ENCODE data around the gene RIMBP2. TPM values are rescaled to one million over a fixed set of nuclear protein-coding genes. Genes with fewer than 3 reads are reported as not detected.

Gene RIMBP2
- total RNA-seq (2022) (not detected in 2 replicates), Bru-seq, nascent RNA (percentile 4 among the genes with signal in this experiment), BruChase-seq, experiment 1, labeled RNA remaining after a 6-hour chase (percentile 8 among the genes with signal in this experiment), BruChase-seq, experiment 2, labeled RNA remaining after a 2-hour chase (percentile 4 among the genes with signal in this experiment)
- long read RNA-seq, partial matches to known transcripts, result 0 of 1 reads
- long read RNA-seq, other reads (novel, unspliced or antisense), result 1 of 1 reads

DNA sequence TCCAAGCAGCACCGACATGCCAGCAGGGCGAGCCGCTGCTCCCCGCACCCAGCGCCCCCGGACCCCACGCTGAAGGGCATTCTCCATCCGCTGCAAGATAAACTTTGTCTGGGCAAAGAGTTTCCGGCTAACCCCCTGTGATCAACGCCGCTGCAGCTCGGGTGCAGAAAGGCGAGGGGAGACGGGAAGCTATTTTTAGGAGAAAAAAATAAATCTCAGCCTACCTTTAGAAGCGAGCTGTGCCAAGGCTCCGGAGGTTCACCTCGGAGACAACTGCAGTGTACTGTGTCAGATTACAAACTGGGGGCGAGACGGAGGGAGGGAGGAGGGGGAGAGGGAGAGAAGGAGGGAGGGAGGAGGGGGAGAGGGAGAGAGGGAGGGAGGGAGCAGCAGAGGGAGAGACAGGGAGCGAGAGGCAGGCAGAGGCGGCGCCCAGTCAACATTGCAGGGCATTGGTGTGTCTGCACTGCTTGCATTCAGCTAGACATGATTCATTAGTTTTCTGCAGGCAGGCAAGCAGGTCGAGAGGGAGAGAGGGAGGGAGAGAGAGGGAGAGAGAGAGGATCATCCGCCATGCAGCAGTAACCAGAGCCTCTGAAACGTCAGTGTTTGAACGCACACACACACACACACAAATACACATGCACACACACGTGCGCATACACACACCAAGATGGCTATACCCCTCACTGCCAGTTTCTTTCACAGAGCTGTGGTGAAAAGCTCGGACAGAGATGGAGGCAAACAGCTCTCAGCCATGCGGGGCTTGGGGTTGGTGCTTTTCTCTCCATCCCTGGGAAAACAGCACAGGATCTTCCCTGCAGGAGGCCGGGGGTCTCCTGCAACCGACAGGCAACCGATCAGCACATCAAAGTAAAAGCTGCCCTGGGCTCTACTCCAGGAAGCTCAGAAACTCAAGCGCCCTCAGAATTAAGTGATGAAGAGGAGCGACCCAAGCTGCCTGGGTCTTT lies at the start of gene RIMBP2:
TSS of gene RIMBP2 (minus strand) at position 302 of the 971 bp plus-strand sequence. CDS start 237,286 bp downstream, outside the sequence.
- DNase-seq (ENCODE audit: unreplicated experiment), result no peak
- peak within 1 kb of the TSS; percentile 67 for H3K4me3 Mint-ChIP-seq (ENCODE audit: unreplicated experiment)
- H3K9me3 Mint-ChIP-seq (ENCODE audit: unreplicated experiment), result no peaks in the 10 kb centered on the region
- H3K36me3 Mint-ChIP-seq (ENCODE audit: insufficient read depth, unreplicated experiment), result no peaks in the 10 kb centered on the region
- BruUV-seq (replicated peaks), result no TSS peak
- peaks cover 64% of the 10 kb centered on the region for H3K27me3 Mint-ChIP-seq (ENCODE audit: insufficient read depth, unreplicated experiment)
- ChIA-PET POLR2A (interaction anchor here (1.0 kb wide), 1 partner anchor 9 kb away, joined by 3 read pairs; no protein-coding TSS in a partner anchor), CTCF (interaction anchor here (0.5 to 0.7 kb wide), 3 partner anchors 157 to 1371 kb away, joined by 3 to 5 read pairs (median 3); no protein-coding TSS in a partner anchor)
- intact Hi-C loops (cut with micrococcal nuclease), result no loop called here
- TF ChIP-seq CTCF (IDR thresholded peaks at IDR 0.05; ENCODE audit: unreplicated experiment), result no peak
- peaks cover 7% of the 10 kb centered on the region for H3K4me1 Mint-ChIP-seq (ENCODE audit: insufficient read depth, unreplicated experiment)
- no peak within 1 kb of the TSS for H3K27ac Mint-ChIP-seq (ENCODE audit: low read depth, unreplicated experiment)

DNA sequence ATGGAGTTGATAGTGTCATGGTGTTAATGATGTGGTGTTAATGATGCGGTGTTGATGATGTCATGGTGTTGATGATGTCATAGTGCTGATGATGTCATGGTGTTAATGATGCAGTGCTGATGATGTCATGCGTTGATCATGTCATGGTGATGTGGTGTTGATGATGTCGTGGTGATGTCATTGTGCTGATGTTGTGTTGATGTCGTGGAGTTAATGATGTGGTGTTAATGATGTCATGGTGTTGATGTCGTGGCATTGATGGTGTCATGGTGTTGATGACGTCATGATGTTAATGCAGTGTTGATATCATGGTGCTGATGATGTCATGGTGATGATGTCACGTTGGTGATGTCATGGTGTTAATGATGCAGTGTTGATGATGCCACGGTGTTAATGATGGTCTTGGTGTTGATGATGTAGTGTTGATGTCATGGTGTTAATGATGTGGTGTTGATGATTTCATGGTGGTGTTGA lies 49.1 kb upstream of the RIMBP2 start:
- Mint-ChIP-seq H3K36me3 (ENCODE audit: insufficient read depth, unreplicated experiment) (no peaks in the 10 kb centered on the region), H3K9me3 (ENCODE audit: unreplicated experiment) (no peaks in the 10 kb centered on the region), H3K4me3 (ENCODE audit: unreplicated experiment) (no peak overlapping the region), H3K27me3 (ENCODE audit: insufficient read depth, unreplicated experiment) (no peaks in the 10 kb centered on the region), H3K27ac (ENCODE audit: low read depth, unreplicated experiment) (no peak overlapping the region), H3K4me1 (ENCODE audit: insufficient read depth, unreplicated experiment) (peaks cover 6% of the 10 kb centered on the region)
- TF ChIP-seq CTCF (IDR thresholded peaks at IDR 0.05; ENCODE audit: unreplicated experiment), result no peak
- peak; percentile 30 for DNase-seq (ENCODE audit: unreplicated experiment)
- ChIA-PET CTCF (interaction anchor here (1.2 kb wide), 1 partner anchor 18 kb away, joined by 3 read pairs; no protein-coding TSS in a partner anchor), POLR2A (no interaction called here)
- intact Hi-C loops (cut with micrococcal nuclease), result loop anchor here (10.0 kb wide), 1 partner anchor 330 kb away; no protein-coding TSS in a partner anchor
- no TSS peak for BruUV-seq (replicated peaks)

DNA sequence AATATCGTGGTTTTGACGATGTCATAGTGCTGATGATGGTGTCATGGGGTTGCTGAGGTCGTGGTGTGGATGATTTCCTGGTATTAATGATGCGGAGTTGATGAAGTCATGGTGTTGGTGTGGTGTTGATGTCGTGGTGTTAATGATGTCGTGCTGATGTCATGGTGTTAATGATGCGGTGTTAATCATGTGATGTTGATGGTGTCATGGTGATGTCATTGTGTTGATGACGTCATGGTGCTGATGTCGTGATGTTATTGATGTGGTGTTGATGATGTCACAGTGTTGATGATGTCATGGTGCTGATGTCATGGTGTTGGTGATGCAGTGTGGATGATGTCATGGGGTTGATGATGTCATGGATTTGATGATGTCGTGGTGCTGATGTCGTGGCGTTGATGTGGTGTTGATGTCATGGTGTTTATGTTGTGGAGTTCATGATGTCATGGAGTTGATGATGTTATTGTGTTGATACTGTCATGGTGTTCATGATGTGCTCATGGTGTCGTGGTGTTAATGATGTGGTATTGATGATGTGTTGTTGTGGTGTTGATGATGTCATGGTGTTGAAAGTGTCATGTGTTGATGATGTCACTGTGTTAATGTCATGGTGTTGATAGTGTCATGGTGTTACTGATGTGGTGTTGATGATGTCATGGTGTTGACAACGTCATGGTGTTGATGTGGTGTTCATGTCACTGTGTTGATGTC lies 48.5 kb upstream of the RIMBP2 start:
- no peak for TF ChIP-seq CTCF (IDR thresholded peaks at IDR 0.05; ENCODE audit: unreplicated experiment)
- H3K4me3 Mint-ChIP-seq (ENCODE audit: unreplicated experiment), result no peak overlapping the region
- DNase-seq (ENCODE audit: unreplicated experiment), result peak; percentile 31
- BruUV-seq (replicated peaks), result no TSS peak
- no peak overlapping the region for H3K27ac Mint-ChIP-seq (ENCODE audit: low read depth, unreplicated experiment)
- POLR2A ChIA-PET, result no interaction called here
- no peaks in the 10 kb centered on the region for H3K9me3 Mint-ChIP-seq (ENCODE audit: unreplicated experiment)
- intact Hi-C loops (cut with micrococcal nuclease), result loop anchor here (10.0 kb wide), 1 partner anchor 330 kb away; no protein-coding TSS in a partner anchor
- no peaks in the 10 kb centered on the region for H3K27me3 Mint-ChIP-seq (ENCODE audit: insufficient read depth, unreplicated experiment)
- peaks cover 6% of the 10 kb centered on the region for H3K4me1 Mint-ChIP-seq (ENCODE audit: insufficient read depth, unreplicated experiment)
- no peaks in the 10 kb centered on the region for H3K36me3 Mint-ChIP-seq (ENCODE audit: insufficient read depth, unreplicated experiment)
- CTCF ChIA-PET, result no interaction called here

Measured in MCF 10A (cell line).